ENCODE measurements around the gene CBFA2T3.

The CBFA2T3 gene

GRCh38 chr16:88936556-88937205 is 40.3 kb downstream of the CBFA2T3 start:
- DNase-seq, result no peak

GRCh38 chr16:88936008-88936555 is 40.9 kb downstream of the CBFA2T3 start:
- peak; percentile 43 for DNase-seq

- DNase-seq, result no peak
Observed at GRCh38 chr16:88934066-88934667, 42.8 kb downstream of the CBFA2T3 start.

GRCh38 chr16:88932929-88933328 is 44.1 kb downstream of the CBFA2T3 start:
- DNase-seq, result no peak

GRCh38 chr16:88931936-88932335 is 45.1 kb downstream of the CBFA2T3 start:
- DNase-seq, result no peak

- DNase-seq, result no peak
Observed at GRCh38 chr16:88931373-88931900, 45.6 kb downstream of the CBFA2T3 start.

GRCh38 chr16:88930716-88931115 is 46.3 kb downstream of the CBFA2T3 start:
- no peak for DNase-seq

GRCh38 chr16:88929091-88929445 is 47.9 kb downstream of the CBFA2T3 start:
- DNase-seq, result no peak

- no peak for DNase-seq
Observed at GRCh38 chr16:88928405-88929090, 48.5 kb downstream of the CBFA2T3 start.

GRCh38 chr16:88927661-88928060 is 49.3 kb downstream of the CBFA2T3 start:
- no peak for DNase-seq

GRCh38 chr16:88927010-88927409 is 50.0 kb downstream of the CBFA2T3 start:
- DNase-seq, result no peak

GRCh38 chr16:88926374-88926990 is 50.5 kb downstream of the CBFA2T3 start:
- DNase-seq, result no peak

GRCh38 chr16:88925540-88925887 is 51.5 kb downstream of the CBFA2T3 start:
- DNase-seq, result no peak

GRCh38 chr16:88924834-88925539 is 52.0 kb downstream of the CBFA2T3 start:
- DNase-seq, result peak; percentile 54

GRCh38 chr16:88923926-88924833 is 52.8 kb downstream of the CBFA2T3 start:
- no peak for DNase-seq

- no peak for DNase-seq
Observed at GRCh38 chr16:88923450-88923849, 53.6 kb downstream of the CBFA2T3 start.

GRCh38 chr16:88922826-88923410 is 54.1 kb downstream of the CBFA2T3 start:
- no peak for DNase-seq

GRCh38 chr16:88922114-88922825 is 54.7 kb downstream of the CBFA2T3 start:
- DNase-seq, result no peak

- no peak for DNase-seq
Observed at GRCh38 chr16:88921591-88921990, 55.4 kb downstream of the CBFA2T3 start.

Data from stimulated activated CD4-positive, alpha-beta T cell treated with anti-CD3 and anti-CD28 coated beads, Interleukin-15, amount 100 ng/mL, for 24 hours (primary cell).